ENCODE data around the gene ZNF414. TPM values are rescaled to one million over a fixed set of nuclear protein-coding genes. Genes with fewer than 3 reads are reported as not detected.
"Not testable (repeated sequence)": the region's sequence is repeated elsewhere in the genome, so short reads cannot be mapped to it uniquely, and the experiment has no call there.

ZNF414 gene
- polyA plus RNA-seq (ENCODE audit: insufficient read length in 4 of 4) = 10 to 100 TPM; 18.8 to 27.0 (median 23.6) TPM

DNA sequence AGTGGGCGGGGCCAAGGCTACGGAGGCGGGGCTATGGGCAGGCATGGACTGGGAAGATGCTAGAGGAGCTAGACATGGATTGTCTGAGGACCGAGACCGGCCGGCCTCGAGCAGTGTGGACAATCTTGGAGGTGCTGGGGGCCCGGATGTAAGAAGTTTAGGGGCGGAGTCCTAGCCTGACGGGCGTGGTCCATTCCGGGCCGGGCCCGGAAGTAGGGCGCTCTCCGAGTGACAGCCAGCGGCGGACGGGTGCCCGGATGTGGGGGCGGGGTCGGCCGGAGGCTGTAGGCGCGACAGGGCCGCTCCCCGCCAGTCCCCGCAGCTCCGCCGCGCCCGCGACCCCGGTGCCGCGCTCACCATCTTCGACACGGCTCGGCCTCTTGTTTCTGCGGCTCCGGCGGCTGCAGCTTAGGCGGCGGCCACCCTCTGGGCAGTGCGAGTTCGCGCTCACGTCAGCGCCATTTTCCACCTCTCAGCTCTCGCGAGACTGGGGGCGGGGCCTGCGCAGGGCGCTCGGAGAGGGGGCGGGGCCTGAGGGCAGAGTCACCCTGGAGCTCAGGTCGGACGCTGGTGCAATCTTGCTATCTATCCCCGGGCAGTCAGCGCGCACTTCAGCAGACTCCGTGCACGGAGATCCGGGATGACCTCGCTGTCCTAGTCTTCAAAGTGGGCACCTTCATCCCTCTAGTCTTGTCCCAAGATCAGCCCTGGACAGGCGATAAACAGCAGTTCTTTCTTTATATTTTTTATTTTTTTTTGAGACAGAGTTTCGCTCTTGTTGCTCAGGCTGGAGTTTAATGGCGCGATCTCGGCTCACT lies at the start of gene ZNF414:
Gene ZNF414 (minus strand): TSS at position 481 of the 818 bp plus-strand sequence. CDS start 121 bp downstream, at position 360.
- DNase-seq (ENCODE audit: low read depth in 4 of 4, low spot score in 3 of 4) = peak; percentile 87 to 95 (median 89)

DNA sequence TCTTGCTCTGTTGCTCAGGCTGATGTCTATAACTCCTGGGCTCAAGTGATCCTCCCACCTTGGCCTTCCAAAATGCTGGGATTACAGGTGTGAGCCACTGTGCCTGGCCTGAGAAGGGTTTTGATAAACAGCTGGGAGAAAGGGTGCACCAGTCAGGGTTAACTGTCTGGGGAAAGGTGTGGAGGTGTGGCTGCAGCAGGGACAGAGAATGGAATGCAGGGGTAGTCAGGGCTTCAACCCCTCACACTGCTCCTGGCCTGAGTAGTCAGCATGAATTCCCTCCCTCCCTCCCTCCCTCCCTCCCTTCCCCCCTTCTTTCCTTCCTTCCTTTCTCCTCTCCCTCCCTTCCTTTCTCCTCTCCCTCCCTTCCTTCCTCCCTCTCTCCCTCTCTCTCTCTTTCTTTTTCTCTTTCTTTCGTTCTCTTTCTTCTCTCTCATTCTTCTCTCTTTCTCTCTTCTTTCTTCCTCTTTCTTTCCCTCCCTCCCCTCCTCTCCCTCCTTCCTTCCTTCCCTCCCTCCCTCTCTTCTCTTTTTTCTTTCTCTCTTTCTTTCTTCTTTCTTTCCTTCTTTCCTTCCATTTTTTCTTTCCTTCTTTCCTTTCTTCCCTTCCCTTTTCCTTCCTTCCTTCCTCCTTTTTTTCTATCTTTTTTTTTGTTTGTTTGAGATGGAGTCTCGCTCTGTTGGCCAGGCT lies 47.3 kb upstream of the ZNF414 start:
- no peak for DNase-seq (ENCODE audit: low read depth in 4 of 4, low spot score in 3 of 4)

- no peak for DNase-seq (ENCODE audit: low read depth in 4 of 4, low spot score in 3 of 4)
Measured at GRCh38 chr19:8558325-8558724, 44.4 kb upstream of the ZNF414 start.

DNA sequence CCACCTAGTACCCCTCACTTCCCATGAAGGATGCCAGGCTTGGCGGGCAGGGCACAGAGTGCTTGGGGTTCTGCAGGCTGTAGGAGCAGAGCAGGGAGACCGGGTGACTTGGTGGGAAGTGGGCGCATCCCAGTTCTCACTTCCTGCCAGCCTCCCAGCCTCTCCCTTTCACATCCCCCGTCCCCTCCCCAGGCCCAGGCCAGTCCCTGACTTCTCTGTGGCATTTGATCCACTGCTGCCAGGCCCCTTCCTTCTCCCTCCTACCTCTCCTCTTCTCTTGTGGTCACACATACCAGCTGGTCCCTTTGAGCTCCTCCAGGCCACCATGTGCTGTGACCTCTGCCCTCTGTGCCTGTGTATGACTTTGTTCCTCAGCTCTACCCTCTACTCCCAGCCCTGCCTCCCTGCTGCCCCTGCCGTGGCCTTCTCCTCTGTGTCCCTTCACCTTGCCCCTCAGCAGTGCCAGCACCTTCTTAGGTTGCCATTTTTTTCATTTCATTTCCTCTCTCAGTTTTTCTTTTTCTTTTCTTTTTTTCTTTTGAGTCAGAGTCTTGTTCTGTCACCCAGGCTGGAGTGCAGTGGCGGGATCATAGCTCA lies 43.8 kb upstream of the ZNF414 start:
- no peak for DNase-seq (ENCODE audit: low read depth in 4 of 4, low spot score in 3 of 4)

DNA sequence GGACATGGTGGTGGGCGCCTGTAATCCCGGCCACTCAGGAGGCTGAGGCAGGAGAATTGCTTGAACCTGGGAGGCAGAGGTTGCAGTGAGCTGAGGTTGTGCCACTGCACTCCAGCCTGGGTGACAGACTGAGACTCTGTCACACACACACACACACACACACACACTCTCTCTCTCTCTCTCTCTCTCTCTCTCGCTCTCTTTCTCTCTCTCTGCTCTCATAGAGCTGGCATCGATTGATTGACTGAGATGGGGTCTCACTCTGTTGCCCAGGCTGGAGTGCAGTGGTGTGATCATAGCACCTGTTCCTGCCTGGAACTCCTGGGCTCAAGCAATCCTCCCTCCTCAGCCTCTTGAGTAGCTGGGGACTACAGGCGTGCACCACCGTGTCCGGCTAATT lies 39.8 kb upstream of the ZNF414 start:
- not testable (repeated sequence) for DNase-seq (ENCODE audit: low read depth in 4 of 4, low spot score in 3 of 4)

DNA sequence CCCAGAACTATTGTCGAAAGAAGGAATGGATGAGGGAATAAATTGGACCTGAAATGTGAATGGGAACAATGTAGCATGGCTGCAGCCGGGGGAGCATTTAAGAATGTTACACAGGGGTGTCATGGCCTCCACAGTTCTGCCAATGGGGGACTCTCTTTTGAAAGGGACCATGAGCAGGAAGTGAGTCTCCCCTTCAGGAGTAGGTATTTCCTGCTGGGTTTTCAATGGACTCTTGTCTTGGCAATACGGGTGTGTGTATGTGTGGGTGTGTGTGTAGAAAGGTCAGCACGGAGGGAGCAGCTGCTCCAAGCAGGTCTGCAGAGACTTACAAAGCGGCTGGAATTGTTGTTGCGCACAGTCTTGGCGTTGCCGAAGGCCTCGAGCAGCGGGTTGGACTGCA lies 38.8 kb upstream of the ZNF414 start:
- no peak for DNase-seq (ENCODE audit: low read depth in 4 of 4, low spot score in 3 of 4)

DNA sequence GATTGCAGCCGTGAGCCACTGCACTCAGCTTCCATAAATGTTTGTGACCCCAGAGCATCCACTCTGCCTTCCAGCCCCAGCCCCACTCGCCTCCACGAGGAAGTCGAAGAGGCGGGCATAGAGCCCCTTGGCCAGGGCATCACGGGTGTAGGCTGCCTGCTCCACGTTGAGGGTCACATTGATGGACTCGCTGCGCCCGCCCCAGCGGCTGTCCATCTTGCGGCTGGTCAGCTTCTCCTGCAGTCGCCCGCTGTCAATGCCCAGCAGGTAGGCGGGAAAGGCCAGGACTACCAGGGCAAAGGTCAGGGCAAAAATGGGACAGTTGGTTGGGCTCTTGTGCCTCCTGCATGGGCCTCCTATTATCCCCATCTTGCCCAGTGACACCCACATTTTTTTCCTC lies 36.1 kb upstream of the ZNF414 start:
- no peak for DNase-seq (ENCODE audit: low read depth in 4 of 4, low spot score in 3 of 4)

- DNase-seq (ENCODE audit: low read depth in 4 of 4, low spot score in 3 of 4) = no peak
Measured at GRCh38 chr19:8545743-8546142, 31.8 kb upstream of the ZNF414 start.

DNA sequence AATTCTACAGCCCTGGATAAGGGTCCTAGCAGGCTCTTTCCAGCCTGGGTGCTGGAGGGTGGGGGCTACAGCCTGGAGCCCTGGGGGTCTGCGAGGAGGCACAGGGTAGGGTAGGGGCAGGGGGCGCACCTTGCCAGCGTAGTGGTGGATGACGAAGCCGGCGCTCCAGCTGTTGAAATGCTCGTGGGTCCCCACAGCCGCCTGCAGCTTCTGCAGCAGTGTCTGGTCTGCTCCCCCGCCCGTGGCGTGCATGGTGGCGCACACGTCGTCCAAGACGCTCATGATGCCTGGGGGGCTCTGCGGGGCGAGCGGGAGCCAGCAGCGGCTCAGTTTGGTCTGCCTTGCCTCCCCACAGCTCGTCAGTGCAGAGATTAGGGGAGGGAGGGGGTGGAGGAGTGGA lies 30.2 kb upstream of the ZNF414 start:
- no peak for DNase-seq (ENCODE audit: low read depth in 4 of 4, low spot score in 3 of 4)

- DNase-seq (ENCODE audit: low read depth in 4 of 4, low spot score in 3 of 4) = no peak
Measured at GRCh38 chr19:8539621-8540149, 25.7 kb upstream of the ZNF414 start.

DNA sequence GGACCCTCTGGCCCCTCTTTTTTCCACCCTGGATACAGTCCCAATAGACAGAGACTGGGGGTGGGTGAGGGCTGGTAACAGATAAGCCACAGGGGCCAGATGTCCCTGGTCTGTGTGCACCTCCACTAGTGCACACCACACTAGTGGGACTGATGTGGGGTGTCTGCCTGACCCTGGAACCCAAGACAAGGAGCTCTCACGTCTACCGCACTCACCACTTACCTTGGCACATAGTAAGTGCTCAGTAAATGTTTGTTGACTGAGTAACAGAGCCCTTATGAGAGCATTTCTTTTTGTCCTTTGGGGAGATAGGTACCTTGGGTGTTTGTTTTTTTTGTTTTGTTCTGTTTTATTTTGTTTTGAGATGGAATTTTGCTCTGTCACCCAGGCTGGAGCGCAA lies 23.1 kb upstream of the ZNF414 start:
- DNase-seq (ENCODE audit: low read depth in 4 of 4, low spot score in 3 of 4) = no peak

DNA sequence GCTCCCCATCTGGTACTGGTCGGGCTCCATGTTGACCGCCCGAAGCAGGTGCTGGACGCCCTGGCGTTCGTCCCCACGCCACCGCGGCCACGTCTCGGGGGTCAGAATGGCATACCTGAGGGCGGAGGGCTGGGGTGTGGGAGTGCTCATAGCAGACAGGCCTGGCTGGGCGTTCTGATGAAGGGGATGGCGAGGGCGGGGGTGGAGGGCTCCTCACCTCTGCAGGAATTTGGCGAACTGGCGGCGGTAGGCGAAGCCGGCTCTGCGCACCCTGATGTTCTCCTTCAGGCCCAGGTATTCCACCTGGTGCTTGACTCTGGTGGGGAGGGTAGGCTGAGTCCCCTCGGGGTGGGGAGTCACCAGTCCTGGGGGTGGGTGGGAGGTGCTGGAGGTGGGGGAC lies 22.3 kb upstream of the ZNF414 start:
- no peak for DNase-seq (ENCODE audit: low read depth in 4 of 4, low spot score in 3 of 4)

DNA sequence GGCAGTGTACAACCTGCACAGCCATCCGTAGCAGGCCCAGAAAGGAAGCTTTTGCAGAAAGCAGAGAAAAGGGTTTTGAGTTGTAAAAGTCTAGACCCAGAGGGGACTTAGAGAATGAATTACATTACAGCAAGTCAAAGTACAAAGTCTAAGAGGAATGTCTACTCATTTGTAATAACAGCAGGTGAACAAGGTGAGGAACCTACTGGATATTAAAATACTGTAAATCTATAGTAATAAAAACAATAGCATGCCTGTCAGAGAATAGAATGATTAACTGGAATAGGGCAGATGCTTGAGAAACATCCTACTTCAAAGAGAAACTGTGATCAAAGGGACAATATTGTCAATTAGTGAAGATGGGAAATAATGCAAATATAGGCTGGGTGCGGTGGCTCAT lies 18.3 kb upstream of the ZNF414 start:
- DNase-seq (ENCODE audit: low read depth in 4 of 4, low spot score in 3 of 4) = no peak

DNA sequence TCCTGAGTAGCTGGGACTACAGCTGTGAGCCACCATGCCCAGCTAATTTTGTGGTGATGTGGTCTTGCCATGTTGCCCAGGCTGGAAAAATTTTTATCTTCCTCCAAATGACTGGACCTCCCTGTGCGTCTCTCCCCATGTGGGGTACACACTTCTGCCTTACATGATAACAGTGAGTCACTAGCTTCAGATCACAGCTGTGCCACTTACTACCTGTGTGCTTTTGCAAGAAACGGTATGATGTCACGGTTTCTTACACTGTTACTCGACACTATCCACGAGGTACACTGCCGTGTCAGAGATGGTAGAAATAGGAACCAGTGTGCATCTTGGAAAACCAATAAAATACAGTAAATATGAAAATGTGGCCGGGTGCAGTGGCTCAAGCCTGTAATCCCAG lies 17.5 kb upstream of the ZNF414 start:
- no peak for DNase-seq (ENCODE audit: low read depth in 4 of 4, low spot score in 3 of 4)

GRCh38 chr19:8530061-8530679 lies 16.2 kb upstream of the ZNF414 start:
- no peak for DNase-seq (ENCODE audit: low read depth in 4 of 4, low spot score in 3 of 4)

- no peak for DNase-seq (ENCODE audit: low read depth in 4 of 4, low spot score in 3 of 4)
Measured at GRCh38 chr19:8529369-8530006, 15.5 kb upstream of the ZNF414 start.

DNA sequence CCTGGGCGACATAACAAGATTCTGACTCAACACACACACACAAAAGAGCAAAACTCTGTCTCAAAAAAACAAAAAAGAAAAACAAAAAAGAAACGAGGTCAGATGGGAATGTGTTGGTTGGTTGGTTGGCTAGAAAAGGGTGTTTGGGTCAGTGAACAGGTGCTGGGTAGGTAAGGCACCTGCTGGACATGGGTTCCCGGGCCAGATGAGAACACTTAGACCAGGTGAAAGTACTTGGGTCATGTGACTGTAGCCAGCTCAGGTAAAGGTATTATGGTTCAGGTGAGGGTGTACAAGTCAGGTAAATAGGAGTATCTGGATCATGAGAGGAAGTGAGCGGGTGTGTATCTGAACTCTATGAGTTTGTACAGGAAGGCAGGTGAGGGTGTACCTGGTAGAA lies 14.5 kb upstream of the ZNF414 start:
- no peak for DNase-seq (ENCODE audit: low read depth in 4 of 4, low spot score in 3 of 4)

DNA sequence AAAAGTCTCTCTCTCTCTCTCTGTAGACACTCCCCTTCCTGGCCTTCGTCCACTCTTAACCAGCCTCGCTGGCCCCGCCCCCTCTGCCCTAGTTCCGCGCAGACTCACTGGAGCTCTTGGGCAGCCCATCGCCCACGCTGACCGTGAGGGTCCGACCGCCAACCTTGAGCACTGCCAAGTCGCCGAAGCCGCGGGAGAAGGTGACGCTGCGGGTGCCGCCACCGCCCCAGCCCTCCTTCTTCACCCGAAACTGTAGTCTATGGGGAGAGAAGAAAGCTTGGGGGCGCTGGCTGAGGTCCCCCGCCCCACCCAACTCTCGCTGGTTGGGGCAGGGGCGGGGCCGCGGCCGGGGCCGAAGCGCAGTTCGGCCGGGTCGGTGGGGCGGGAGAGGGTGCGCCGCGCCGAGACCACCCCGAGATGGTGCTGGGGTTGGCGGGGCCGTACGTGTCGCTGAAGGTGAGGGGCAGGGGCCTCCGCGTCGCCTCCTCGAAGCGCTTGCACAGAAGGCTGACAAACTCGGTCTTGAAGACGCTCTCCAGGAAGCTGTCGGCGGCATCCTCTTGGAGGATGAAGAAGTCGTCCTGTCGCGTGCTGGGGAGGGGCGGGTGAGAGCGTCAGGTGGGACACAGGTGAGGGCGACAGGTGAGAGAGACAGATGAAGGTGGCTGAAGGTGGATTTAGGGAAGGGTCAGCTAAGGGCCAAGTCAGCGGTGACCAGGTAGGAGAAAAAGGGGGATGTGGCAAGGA lies 12.6 kb upstream of the ZNF414 start:
- DNase-seq (ENCODE audit: low read depth in 4 of 4, low spot score in 3 of 4) = peak; percentile 86 to 91 (median 87)

DNA sequence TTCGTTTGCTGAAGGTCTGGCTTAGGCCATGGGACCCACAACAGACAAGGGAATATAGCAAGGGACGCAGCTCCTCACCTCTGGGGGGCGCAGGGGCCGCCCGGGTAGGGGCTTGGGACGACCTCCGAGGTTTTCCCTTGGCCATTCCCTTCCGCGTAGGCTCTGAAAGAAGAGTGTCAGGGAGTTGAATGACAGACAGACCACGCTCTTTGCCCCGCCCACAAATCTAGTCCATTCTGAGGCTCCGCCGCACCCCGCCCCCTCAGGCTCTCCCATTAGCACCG lies 11.4 kb upstream of the ZNF414 start:
- DNase-seq (ENCODE audit: low read depth in 4 of 4, low spot score in 3 of 4) = no peak

- no peak for DNase-seq (ENCODE audit: low read depth in 4 of 4, low spot score in 3 of 4)
Measured at GRCh38 chr19:8519388-8519787, 5.4 kb upstream of the ZNF414 start.

Measured in right renal pelvis (tissue), 4 donors.